SK-N-SH treated with all-trans-retinoic acid at 6 μM for 48 hours (cell line): ENCODE results near the gene DEGS2.

ENCODE experiments used
- ATAC-seq: fragments of 200-7000 bp; cut with Tn5 transposase; 3 replicates; pipeline ENCODE4 v1.9.1; 2020; ENCODE audit warnings: mild to moderate bottlenecking, moderate library complexity
- ARNTL ChIP-seq: fragments of 450-650 bp; formaldehyde crosslinking; IDR thresholded peaks from 2 replicates; pipeline ENCODE4 v1.5.0; 2020; ENCODE audit warnings: low read depth, mild to moderate bottlenecking, moderate library complexity, borderline replicate concordance
- BACH2 ChIP-seq: fragments of 250-450 bp; sonication (Bioruptor Pico); IDR thresholded peaks from 2 replicates; pipeline ENCODE4 v1.9.0; 2021; ENCODE audit warnings: mild to moderate bottlenecking, borderline replicate concordance
- CREB5 ChIP-seq: fragments of 250-450 bp; sonication (Bioruptor Pico); IDR thresholded peaks from 2 replicates; pipeline ENCODE4 v1.5.1; 2020; ENCODE audit warnings: low read depth, mild to moderate bottlenecking, moderate library complexity
- CSDC2 ChIP-seq: fragments of 250-450 bp; sonication (Bioruptor Pico); IDR thresholded peaks from 2 replicates; pipeline ENCODE4 v1.5.0; 2020; ENCODE audit warnings: mild to moderate bottlenecking, moderate library complexity
- ESRRG ChIP-seq: fragments of 250-450 bp; sonication (Bioruptor Pico); IDR thresholded peaks from 2 replicates; pipeline ENCODE4 v1.6.1; 2021; ENCODE audit warnings: mild to moderate bottlenecking
- GLIS3 ChIP-seq: fragments of 250-450 bp; sonication (Bioruptor Pico); IDR thresholded peaks from 2 replicates; pipeline ENCODE4 v1.5.0; 2020; ENCODE audit warnings: mild to moderate bottlenecking, moderate library complexity
- ISL1 ChIP-seq: fragments of 250-450 bp; sonication (Bioruptor Pico); IDR thresholded peaks from 2 replicates; pipeline ENCODE4 v2.1.2; 2022; ENCODE audit warnings: mild to moderate bottlenecking, moderate library complexity
- OSR1 ChIP-seq: fragments of 250-450 bp; sonication (Bioruptor Pico); IDR thresholded peaks from 2 replicates; pipeline ENCODE4 v1.8.0; 2022; ENCODE audit warnings: moderate library complexity, mild to moderate bottlenecking, inconsistent platforms
- POU6F1 ChIP-seq: fragments of 250-450 bp; sonication (Bioruptor Pico); IDR thresholded peaks from 2 replicates; pipeline ENCODE4 v1.8.0; 2021; ENCODE audit warnings: low read depth, mild to moderate bottlenecking, moderate library complexity, borderline replicate concordance
- PPARA ChIP-seq: fragments of 250-450 bp; sonication (Bioruptor Pico); IDR thresholded peaks from 2 replicates; pipeline ENCODE4 v1.5.0; 2020; ENCODE audit warnings: mild to moderate bottlenecking, borderline replicate concordance
- RARB ChIP-seq: fragments of 250-450 bp; sonication (Bioruptor Pico); IDR thresholded peaks from 2 replicates; pipeline ENCODE4 v1.8.0; 2021; ENCODE audit warnings: mild to moderate bottlenecking, moderate library complexity
- SNAI2 ChIP-seq: fragments of 250-450 bp; sonication (Bioruptor Pico); IDR thresholded peaks from 2 replicates; pipeline ENCODE4 v1.5.0; 2020; ENCODE audit warnings: mild to moderate bottlenecking, moderate library complexity
- TCF4 ChIP-seq: fragments of 250-450 bp; sonication (Bioruptor Pico); IDR thresholded peaks from 2 replicates; pipeline ENCODE4 v1.8.0; 2021; ENCODE audit warnings: mild to moderate bottlenecking, moderate library complexity, borderline replicate concordance
- TOX ChIP-seq: fragments of 250-450 bp; sonication (Bioruptor Pico); IDR thresholded peaks from 2 replicates; pipeline ENCODE4 v1.8.0; 2021; ENCODE audit warnings: mild to moderate bottlenecking, moderate library complexity, borderline replicate concordance
- ZC3H10 ChIP-seq: fragments of 250-450 bp; sonication (Bioruptor Pico); IDR thresholded peaks from 2 replicates; pipeline ENCODE4 v1.5.1; 2021; ENCODE audit warnings: mild to moderate bottlenecking, moderate library complexity
- ZFP3 ChIP-seq: fragments of 250-450 bp; sonication (Bioruptor Pico); IDR thresholded peaks from 2 replicates; pipeline ENCODE4 v1.5.0; 2020; ENCODE audit warnings: mild to moderate bottlenecking, moderate library complexity
- ZFP30 ChIP-seq: fragments of 450-650 bp; formaldehyde crosslinking; IDR thresholded peaks from 2 replicates; pipeline ENCODE4 v1.5.0; 2022; ENCODE audit warnings: mild to moderate bottlenecking, moderate library complexity
- ZNF565 ChIP-seq: fragments of 450-650 bp; formaldehyde crosslinking; conservative IDR thresholded peaks from 2 replicates; pipeline ENCODE4 v1.5.0; 2020; ENCODE audit warnings: low read depth, mild to moderate bottlenecking, moderate library complexity
- ZNF8 ChIP-seq: fragments of 450-650 bp; formaldehyde crosslinking; IDR thresholded peaks from 2 replicates; pipeline ENCODE4 v1.5.0; 2020; ENCODE audit warnings: mild to moderate bottlenecking, moderate library complexity
- TF ChIP-seq, protein P1 (sequence below): fragments of 250-450 bp; sonication (Bioruptor Pico); IDR thresholded peaks from 2 replicates; pipeline ENCODE4 v1.5.0; 2020; ENCODE audit warnings: mild to moderate bottlenecking, moderate library complexity

DEGS2 gene

GRCh38 chr14:100165831-100166440 lies 6.5 kb upstream of the DEGS2 start:
- TF ChIP-seq CSDC2 (CRISPR knock-in tag) (no peak), ISL1 (CRISPR knock-in tag) (no peak), ZC3H10 (CRISPR knock-in tag) (no peak), OSR1 (CRISPR knock-in tag) (no peak), ESRRG (CRISPR knock-in tag) (no peak), RARB (CRISPR knock-in tag) (no peak)
- TF ChIP-seq, protein P1, sequence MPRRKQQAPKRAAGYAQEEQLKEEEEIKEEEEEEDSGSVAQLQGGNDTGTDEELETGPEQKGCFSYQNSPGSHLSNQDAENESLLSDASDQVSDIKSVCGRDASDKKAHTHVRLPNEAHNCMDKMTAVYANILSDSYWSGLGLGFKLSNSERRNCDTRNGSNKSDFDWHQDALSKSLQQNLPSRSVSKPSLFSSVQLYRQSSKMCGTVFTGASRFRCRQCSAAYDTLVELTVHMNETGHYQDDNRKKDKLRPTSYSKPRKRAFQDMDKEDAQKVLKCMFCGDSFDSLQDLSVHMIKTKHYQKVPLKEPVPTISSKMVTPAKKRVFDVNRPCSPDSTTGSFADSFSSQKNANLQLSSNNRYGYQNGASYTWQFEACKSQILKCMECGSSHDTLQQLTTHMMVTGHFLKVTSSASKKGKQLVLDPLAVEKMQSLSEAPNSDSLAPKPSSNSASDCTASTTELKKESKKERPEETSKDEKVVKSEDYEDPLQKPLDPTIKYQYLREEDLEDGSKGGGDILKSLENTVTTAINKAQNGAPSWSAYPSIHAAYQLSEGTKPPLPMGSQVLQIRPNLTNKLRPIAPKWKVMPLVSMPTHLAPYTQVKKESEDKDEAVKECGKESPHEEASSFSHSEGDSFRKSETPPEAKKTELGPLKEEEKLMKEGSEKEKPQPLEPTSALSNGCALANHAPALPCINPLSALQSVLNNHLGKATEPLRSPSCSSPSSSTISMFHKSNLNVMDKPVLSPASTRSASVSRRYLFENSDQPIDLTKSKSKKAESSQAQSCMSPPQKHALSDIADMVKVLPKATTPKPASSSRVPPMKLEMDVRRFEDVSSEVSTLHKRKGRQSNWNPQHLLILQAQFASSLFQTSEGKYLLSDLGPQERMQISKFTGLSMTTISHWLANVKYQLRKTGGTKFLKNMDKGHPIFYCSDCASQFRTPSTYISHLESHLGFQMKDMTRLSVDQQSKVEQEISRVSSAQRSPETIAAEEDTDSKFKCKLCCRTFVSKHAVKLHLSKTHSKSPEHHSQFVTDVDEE (CRISPR knock-in tag): no peak
- TF ChIP-seq, all 23 proteins: peak for 0
- no peak for ATAC-seq

- ATAC-seq: no peak
- TF ChIP-seq ISL1 (CRISPR knock-in tag) (no peak), ESRRG (CRISPR knock-in tag) (no peak), CSDC2 (CRISPR knock-in tag) (no peak), PPARA (CRISPR knock-in tag) (no peak), SNAI2 (CRISPR knock-in tag) (no peak), ZNF565 (CRISPR knock-in tag) (no peak), ZC3H10 (CRISPR knock-in tag) (no peak), CREB5 (CRISPR knock-in tag) (no peak), BACH2 (CRISPR knock-in tag) (no peak), POU6F1 (no peak), TOX (CRISPR knock-in tag) (no peak), ARNTL (no peak), OSR1 (CRISPR knock-in tag) (no peak), GLIS3 (CRISPR knock-in tag) (no peak), ZFP3 (CRISPR knock-in tag) (no peak)
Observed at GRCh38 chr14:100165376-100165775, 5.9 kb upstream of the DEGS2 start.

GRCh38 chr14:100160534-100160916 lies 1.1 kb upstream of the DEGS2 start:
- no peak for ATAC-seq
- TF ChIP-seq GLIS3 (CRISPR knock-in tag): no peak
- TF ChIP-seq POU6F1: no peak
- TF ChIP-seq ZNF8: no peak
- TF ChIP-seq CSDC2 (CRISPR knock-in tag): no peak
- TF ChIP-seq TCF4 (CRISPR knock-in tag): no peak
- TF ChIP-seq ESRRG (CRISPR knock-in tag): no peak
- no peak for TF ChIP-seq ZC3H10 (CRISPR knock-in tag)
- TF ChIP-seq, protein P1 (CRISPR knock-in tag): no peak
- no peak for TF ChIP-seq ZFP30 (CRISPR knock-in tag)
